ENCODE measurements around the gene TUNAR.
"Not testable (repeated sequence)": the region's sequence is repeated elsewhere in the genome, so short reads cannot be mapped to it uniquely, and the experiment has no call there.

The TUNAR gene

DNA sequence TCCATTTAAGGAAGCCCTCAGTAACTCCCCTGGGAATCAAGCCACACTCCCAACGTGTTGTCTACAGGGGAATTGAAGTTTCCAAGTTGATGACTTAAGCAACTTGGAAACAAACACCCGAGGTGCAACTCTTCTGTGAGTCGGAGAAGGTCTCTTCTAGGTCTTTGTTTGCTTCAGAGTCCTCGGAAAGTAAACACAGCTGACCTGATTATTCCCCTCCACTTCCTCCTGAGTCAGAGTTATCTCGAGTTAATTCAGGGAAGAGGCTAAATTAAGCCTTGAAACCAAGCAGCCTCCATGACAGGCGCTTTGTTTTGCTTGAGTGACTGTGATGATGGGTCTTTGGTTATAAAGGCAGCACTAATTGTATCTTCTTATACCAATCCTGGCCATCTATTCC lies 41.8 kb downstream of the TUNAR start:
- no peak for DNase-seq (ENCODE audit: low read depth)

DNA sequence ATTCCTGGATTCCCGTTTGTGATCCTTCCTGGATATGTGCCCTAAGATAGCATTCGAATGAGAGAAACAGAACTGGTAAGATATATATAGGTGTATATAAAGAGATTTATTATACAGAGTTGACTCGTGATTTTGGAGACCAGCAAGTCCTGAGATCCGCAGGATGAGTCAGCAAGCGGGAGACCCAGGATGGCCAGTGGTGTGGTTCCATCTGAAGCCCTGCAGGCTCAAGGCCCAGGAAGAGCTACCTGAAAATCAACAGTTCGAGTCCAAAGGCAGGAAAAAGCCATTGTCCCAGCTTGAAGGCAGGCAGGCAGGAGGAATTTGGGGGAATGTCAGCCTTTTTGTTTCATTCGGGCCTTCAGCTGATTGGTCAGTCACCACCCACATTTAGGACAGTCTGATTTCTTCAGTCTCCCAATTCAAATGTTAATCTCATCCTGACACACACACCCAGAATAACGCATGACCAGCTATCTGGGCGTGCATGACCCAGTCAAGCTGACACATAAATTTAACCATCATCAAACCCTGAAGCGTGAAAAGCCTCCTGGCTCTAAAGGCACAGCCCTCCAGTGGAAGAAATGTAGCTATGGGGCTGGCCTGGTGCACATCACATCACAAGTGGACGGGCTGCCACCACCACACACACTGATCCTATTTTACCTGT lies 44.3 kb downstream of the TUNAR start:
- DNase-seq (ENCODE audit: low read depth), result no peak

DNA sequence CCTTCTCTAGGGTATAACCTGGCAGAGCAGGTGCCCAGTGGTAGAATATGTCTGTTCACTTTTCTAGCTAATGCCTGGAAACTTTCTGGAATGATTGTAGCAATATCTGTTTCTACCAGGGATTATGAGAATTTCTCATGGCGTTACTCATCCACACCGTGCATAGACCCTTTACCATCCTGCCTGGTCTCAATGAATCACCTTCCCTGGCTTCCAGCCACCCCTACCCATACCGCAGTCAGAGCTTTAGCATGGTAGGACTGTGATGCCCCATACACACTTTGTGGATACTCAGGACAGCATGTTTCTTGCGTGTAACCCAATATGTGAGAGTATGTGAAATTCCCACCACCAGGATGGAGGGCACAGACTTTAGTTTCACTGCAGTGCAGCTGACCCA lies 45.4 kb downstream of the TUNAR start:
- no peak for DNase-seq (ENCODE audit: low read depth)

DNA sequence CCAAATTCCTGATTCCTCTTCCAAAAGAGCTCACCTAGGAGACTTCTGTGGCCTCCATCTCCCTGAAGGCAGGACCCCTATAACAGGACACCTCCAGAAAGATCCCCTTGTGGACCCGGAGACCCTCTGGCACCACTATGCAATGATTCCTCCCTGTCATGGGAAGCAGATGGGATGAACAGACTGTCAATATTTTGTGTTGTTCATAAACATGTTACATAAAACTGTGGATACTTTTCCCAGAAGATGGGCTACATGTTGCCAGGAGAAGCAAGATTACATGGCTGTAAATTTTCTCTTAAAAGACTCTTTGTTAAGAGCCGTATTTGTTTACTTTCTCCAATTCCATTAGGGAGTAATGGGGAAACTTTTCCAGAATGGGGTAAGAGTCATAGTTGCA lies 52.1 kb downstream of the TUNAR start:
- no peak for DNase-seq (ENCODE audit: low read depth)

DNA sequence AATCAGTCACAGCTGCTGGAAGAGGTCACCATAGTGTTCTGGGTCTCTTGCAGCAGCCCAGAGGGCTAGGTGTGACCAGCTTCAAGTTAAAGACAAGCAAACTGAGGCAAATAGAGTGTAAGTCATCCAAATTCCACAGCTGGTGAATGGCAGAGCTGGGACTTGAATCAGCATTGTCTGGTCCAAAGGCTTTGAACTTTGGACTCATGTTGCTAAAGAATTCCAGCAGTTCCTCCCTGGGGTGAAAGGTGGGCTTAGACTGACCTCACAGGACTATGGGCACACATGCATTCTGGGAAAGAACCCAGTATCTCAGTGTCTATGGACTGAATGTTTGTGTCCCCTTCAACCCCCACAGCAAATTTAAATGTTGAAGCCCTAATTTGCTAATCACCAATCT lies 54.8 kb downstream of the TUNAR start:
- no peak for DNase-seq (ENCODE audit: low read depth)

DNA sequence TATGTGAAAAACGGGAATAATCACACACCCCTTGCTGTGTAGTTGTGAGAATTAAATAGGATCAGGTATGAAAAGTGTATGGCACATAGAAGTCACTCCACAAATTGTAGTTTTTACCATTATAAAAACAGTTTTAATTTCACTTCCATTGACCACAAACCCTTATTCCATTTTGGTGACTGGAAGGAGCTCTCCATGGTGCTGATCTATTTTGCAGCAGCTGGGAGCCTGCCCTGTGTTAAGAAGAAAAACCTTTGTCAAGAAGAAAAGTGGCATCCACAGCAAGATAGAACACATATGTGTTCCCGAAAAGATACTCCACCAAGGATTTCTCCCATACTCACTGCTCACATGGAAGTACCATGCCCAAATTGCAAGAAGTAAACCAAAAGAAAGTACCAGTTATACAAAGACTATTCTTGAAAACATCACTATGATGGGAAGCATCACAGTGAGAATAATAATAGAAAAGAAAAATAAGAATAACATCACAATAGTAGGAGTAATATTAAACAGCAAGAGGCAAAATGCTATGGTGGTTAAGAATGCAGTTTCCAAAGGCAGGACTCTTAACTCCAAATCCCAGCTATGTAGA lies 58.7 kb downstream of the TUNAR start:
- DNase-seq (ENCODE audit: low read depth), result no peak

DNA sequence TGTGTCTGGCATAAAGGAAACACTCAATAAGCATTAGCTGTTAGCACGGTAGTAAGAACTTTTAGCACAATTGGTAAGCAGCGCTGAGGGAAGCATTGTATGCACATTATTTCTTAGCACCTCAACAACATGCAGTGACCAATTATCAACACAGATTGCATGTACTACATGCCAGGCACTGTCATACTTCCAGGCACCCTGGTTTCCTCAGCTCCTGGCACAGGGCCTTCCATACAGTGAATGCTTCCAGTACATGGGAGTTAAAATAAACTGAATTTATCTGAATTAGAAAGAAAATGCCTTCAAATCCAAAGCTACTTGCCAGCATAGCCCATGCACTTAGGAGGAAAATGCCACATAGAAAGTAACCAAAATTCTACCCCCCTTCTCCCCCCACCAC lies 59.4 kb downstream of the TUNAR start:
- no peak for DNase-seq (ENCODE audit: low read depth)

DNA sequence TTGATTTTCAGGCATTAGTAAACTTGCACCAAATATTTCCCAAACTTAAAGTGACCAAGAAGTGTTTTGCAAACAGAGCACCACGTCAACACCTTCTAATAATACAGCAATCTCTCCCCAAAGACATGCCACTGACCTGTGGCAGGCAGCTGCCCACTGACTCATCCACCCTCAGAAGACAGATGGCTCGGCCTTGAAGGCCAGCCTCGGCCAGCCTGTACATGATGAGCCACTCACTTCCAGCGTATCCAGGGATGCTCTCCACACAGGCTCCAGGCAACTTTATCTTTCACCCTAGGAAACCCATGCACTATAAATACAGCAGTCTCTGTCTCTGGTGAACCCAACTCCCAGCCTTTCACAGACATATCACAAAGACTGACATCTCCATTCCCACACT lies 62.7 kb downstream of the TUNAR start:
- no peak for DNase-seq (ENCODE audit: low read depth)

DNA sequence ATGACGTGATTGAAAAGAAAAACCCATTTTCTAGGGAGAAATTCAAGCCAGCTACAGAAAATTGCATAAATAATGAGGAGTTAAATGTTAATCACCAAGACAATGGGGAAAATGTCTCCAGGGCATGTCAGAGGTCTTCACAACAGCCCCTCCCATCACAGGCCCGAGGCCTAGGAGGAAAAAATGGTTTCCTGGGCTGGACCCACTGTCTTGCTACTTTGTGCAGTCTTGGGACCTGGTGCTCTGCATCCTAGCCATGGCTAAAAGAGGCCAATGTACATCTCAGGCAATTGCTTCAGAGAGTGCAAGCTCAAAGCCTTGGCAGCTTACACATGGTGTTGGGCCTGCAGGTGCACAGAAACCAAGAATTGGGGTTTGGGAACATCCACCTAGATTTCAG lies 65.3 kb downstream of the TUNAR start:
- DNase-seq (ENCODE audit: low read depth), result no peak

DNA sequence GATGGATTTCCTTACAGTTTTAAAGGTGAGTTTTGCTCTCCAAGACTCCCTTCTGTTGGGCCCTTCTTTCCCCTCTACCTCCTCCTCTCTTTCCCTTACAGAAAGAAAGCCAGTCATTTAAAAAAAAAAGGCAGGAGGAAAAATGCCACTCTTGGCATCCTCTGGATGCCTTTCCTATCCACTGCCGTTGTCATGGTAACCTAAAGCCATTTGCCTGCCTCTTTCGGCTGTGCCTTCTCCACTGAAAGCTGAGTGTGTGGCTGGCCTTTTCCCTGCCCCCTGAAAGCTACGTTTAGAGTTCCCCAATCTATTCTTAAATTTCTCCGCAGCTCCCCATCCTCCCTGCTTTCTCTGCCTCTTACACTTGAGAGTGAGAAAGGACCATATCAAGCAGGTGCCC lies 67.1 kb downstream of the TUNAR start:
- no peak for DNase-seq (ENCODE audit: low read depth)

DNA sequence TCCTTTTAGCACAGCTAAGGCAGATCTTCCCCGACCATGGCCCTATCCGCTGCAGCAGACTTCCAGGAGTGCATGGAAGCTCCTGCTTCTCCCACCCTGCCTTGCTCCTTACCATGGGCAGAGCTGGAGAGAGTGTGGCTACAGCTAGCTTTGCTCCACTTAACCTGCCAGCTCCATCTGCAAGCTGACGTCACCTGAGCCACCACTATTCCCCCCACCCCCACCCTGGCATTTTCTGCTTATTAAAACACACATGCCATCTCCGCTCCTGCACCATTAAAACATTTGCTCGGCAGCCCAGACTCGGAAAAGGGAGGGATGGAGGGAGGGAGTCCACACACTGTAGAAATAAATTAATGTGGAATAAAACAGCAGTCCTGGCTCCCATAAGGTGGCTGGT lies 67.8 kb downstream of the TUNAR start:
- DNase-seq (ENCODE audit: low read depth), result no peak

DNA sequence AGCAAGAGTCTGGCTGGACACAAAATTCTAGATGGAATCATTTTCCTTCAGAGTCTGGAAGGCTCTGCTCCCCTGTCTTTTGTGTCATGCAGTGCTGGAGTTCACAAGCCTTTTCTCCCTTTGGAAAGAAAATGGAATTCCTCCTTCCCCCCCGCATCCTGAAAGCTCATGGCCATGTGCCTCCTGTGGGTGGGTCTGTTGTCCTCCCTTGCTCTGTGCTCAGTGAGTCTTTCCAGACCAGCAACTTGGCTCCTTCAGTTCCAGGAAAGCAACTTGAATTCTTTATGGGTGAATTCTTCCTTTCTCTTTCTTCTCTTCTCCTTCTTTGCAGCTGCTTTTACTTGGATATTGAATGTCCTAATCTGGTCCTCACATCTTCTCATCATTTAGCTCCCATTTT lies 70.2 kb downstream of the TUNAR start:
- no peak for DNase-seq (ENCODE audit: low read depth)

DNA sequence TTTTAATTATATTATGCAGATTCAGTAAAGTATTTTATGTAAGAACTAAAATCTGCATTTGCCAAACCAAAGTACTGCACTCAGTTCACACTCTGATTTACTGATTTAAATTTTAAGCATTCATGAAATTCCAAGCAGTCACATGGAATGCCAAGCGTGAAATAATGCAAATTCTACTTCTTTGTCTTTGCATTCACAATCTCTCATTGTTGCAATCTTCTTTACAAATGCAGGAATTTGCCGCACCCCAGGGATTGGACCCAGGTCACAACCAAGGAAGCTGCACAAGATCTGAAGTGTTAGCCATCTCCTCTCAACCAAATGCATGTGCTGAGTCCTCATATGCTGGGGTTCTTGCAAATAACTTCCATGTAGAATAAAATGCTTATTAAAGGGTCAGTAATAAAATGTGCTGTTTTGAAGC lies 71.9 kb downstream of the TUNAR start:
- DNase-seq (ENCODE audit: low read depth), result no peak

DNA sequence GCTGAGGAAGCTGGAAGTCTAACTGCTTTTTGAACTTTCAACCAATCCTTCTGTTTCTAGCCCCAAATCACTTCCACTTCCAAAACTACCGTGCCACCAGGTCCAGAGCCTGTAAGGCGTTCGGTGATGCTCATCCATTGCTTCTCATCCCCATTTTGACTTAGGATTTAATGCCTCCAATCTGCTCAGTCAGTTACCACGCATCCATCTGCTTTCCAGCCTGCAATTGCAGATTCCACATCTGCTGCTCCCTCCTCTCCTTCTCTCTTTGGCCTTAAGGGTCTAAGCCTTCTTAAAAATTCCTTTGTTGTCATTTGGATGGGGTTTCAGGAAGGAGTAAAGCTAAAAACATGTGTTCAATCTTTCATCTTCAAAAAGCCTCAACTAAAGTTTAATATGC lies 74.7 kb downstream of the TUNAR start:
- DNase-seq (ENCODE audit: low read depth), result no peak

DNA sequence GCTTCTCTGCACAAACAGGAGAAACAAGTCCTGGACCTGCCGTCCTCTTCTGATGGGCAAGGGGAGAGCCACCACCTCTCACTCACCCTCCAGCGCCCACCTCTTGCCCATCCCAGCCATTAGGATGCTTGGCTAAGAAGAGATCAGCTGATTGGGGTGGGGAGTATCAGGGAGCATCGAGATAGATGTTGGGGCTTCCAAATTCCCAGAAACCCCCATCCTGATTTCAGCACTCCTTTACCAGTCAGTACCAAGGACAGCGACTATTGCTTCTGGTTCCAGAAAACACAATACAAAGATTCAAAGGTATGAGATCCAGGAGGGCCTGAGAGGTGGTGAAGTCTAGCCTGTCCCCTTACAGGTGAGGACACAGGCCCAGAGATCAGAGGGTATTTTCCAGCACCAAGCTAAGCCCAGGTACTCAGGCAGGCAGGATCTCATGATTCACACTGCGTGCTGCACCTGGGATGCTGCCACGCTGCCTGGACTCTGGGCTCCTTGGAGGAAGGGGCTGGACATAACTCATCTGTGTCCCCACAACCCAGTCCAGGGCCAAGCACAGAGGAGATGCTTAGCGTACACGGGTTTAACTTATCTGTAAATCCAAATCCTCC lies 76.6 kb downstream of the TUNAR start:
- no peak for DNase-seq (ENCODE audit: low read depth)

DNA sequence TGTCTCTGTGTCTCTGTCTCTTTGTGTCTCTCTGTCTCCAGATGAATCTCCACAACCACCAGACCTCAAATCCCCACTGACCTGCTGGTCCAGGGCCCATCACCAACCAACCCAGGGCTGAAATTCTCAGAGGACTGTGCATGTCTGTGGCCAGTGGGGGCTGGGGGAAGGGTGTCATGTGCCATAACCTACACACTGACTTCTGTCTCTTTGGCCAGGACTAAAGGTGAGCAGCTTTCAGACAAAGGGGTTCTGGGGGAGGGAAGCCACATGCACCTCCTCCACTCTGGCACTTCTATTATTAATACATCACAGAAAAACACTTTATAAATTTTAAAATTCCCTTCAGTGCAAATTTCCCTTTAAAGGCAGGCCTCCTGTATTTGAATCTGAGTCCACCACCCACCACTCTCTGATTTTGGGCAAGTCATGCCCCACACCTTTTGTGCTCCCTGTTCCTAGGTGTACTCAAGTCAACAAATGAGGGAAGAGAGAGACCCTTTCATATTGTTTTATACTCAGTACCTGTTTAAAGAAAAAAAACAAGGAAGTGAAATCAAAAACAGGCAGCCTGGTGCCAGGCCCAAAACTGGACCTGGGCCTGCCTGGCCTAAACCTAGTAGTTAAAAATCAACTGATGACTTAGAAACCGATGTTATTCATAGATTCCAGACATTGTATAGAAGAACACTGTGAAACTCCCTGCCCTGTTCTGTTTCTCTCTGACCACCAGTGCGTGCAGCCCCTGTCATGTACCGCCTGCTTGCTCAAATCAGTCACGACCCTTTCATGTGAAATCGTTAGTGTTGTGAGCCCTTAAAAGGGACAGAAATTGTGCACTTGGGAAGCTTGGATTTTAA lies 80.2 kb downstream of the TUNAR start:
- DNase-seq (ENCODE audit: low read depth), result no peak

DNA sequence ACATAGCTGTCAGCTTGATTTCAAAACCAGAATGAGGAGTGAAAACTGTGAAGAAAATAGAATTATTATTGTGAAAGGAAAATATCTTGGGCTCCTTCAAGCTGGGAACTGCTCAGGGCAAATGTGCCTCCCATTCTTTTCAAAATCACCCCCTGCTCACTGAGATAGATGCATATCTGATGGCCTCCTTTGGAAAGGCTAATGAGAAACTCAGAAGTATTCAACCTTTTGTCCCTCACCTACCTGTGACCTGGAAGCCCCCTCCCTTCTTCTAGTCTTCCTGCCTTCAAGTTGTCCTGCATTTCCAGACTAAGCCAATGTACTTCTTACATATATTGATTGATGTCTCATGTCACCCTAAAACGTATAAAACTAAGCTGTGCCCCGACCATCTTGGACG lies 81.5 kb downstream of the TUNAR start:
- DNase-seq (ENCODE audit: low read depth), result no peak

DNA sequence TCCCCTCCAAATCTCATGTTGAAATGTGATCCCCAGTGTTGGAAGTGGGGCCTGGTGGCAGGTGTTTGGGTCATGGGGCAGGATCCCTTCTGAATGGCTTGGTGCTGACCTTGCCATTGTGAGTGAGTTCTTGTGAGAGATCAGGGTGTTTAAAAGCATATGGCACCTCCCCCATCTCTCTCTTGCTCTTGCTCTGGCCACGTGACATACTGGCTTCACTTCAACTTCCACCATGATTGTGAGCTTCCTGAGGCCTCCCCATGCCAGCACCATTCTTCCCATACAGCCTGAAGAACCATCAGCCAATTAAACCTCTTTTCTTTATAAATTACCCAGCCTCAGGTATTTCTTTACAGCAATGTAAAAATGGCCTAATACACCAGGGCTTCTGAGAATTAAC lies 82.7 kb downstream of the TUNAR start:
- DNase-seq (ENCODE audit: low read depth), result no peak

DNA sequence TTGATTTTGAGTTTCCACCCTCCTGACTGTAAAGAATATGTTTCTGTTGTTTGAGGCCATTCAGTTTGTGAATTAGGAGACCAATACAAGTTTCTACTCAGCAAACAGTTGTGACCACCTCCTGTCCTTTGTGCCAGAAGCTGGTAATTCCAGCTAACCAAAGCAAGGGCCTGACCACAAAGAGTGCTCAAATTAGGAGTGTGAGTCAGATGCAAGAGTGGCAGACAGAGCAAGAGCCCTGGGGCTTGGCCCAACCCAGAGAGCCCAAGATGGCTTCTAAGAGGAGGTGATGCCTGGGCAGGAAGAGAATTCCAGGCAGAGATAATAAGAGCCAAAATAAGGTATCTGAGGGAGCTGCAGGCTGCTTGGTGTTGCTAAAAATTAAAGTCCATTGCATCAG lies 84.8 kb downstream of the TUNAR start:
- DNase-seq (ENCODE audit: low read depth), result no peak

DNA sequence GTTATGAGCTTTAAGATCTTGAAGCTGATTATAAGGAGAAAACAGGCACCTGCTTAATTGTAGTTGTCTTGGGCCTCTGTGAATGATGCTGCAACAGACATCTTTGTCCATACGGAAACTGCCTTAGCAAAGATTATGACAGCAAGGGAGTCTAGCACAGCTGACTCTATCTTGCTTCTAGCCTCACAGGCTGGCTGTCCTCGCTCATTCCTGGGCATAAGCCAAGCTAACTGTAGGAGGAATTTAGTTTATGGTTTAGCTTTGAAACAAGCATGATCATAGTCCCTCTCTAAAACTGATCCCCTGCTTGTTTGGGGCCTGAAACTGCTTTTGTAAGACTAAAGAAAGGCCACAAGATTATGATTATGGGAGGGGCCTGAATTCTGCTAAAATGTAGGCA lies 88.3 kb downstream of the TUNAR start:
- DNase-seq (ENCODE audit: low read depth), result no peak

DNA sequence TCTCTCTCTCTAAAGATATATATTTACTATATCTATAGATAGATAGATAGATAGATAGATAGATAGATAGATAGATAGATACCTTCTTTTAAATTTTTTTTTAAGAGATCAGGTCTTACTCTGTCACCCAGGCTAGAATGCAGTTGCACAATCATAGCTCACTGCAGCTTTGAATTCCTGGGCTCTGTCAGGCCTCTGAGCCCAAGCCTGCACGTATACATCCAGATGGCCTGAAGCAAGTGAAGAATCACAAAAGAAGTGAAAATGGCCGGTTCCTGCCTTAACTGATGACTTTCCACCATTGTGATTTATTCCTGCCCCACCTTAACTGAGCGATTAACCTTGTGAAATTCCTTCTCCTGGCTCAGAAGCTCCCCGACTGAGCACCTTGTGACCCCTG lies 91.4 kb downstream of the TUNAR start:
- DNase-seq (ENCODE audit: low read depth), result not testable (repeated sequence)
